HEK293 (cell line): ENCODE data around the gene SYNE2.

Source experiments
- CTCF ChIA-PET: fragments of 350-600 bp; formaldehyde crosslinking; extraction: SDS; loops from one replicate; lab custom pipeline; 2021; ENCODE audit warnings: antibody characterized with exemption; lab: Yijun Ruan, JAX
- POLR2A ChIA-PET: fragments of 300-600 bp; formaldehyde crosslinking; extraction: SDS; loops from one replicate; lab custom pipeline; 2020; ENCODE audit warnings: antibody characterized with exemption, inconsistent platforms; lab: Yijun Ruan, JAX
- H3K27ac ChIP-seq: fragments of 200-500 bp; sonication (Bioruptor generic); 2 replicates; pipeline ENCODE4 v1.5.1; 2014; ENCODE audit warnings: low read depth, low read length, control low read depth, inconsistent platforms; ENCODE audit errors: extremely low read depth
- H3K36me3 ChIP-seq, 2 experiments: fragments of 200-500 bp in 1 of 2; sonication (Bioruptor generic) in 1 of 2; 1 replicate in 1 of 2; 2 replicates in 1 of 2; pipeline ENCODE4 v1.5.1; 2014 to 2017; ENCODE audit warnings: inconsistent platforms in 2 of 2, low read length in 2 of 2; ENCODE audit not compliant: control insufficient read depth in 2 of 2, insufficient read depth in 1 of 2
- H3K4me1 ChIP-seq: fragments of 200-500 bp; sonication (Bioruptor generic); 2 replicates; pipeline ENCODE4 v1.5.1; 2014; ENCODE audit warnings: mild to moderate bottlenecking, low read length, inconsistent platforms; ENCODE audit not compliant: control insufficient read depth, insufficient read depth
- H3K4me3 ChIP-seq: 2 replicates; pipeline ENCODE4 v1.5.1; 2011; ENCODE audit warnings: low read depth, mild to moderate bottlenecking, control low read depth, low read length, moderate library complexity
- H3K9me3 ChIP-seq: fragments of 200-500 bp; sonication (Bioruptor generic); 2 replicates; pipeline ENCODE4 v1.5.1; 2014; ENCODE audit warnings: low read depth, low read length, inconsistent platforms; ENCODE audit not compliant: control insufficient read depth, insufficient read depth
- ATF2 ChIP-seq: fragments of 450-650 bp; formaldehyde crosslinking; IDR thresholded peaks from 2 replicates; pipeline ENCODE4 v1.5.1; 2016; ENCODE audit warnings: missing biosample characterization, missing genetic modification characterization, low read depth
- BCL11A ChIP-seq: fragments of 450-650 bp; formaldehyde crosslinking; IDR thresholded peaks from 2 replicates; pipeline ENCODE4 v1.5.1; 2016; ENCODE audit warnings: low read depth, missing biosample characterization, missing genetic modification characterization
- BCL6B ChIP-seq: fragments of 450-650 bp; formaldehyde crosslinking; IDR thresholded peaks from 2 replicates; pipeline ENCODE4 v1.5.1; 2017; ENCODE audit warnings: missing biosample characterization, missing genetic modification characterization
- FEZF1 ChIP-seq: fragments of 450-650 bp; formaldehyde crosslinking; IDR thresholded peaks from 2 replicates; pipeline ENCODE4 v1.5.1; 2016; ENCODE audit warnings: missing biosample characterization, missing genetic modification characterization
- MYNN ChIP-seq: fragments of 450-650 bp; formaldehyde crosslinking; IDR thresholded peaks from 2 replicates; pipeline ENCODE4 v1.5.1; 2016; ENCODE audit warnings: missing biosample characterization, missing genetic modification characterization, borderline replicate concordance
- OVOL3 ChIP-seq: fragments of 450-650 bp; formaldehyde crosslinking; IDR thresholded peaks from 2 replicates; pipeline ENCODE4 v1.5.1; 2016; ENCODE audit warnings: missing biosample characterization, missing genetic modification characterization
- PRDM2 ChIP-seq: fragments of 450-650 bp; formaldehyde crosslinking; IDR thresholded peaks from 2 replicates; pipeline ENCODE4 v1.5.1; 2016; ENCODE audit warnings: missing biosample characterization, missing genetic modification characterization, borderline replicate concordance
- PRDM6 ChIP-seq: fragments of 450-650 bp; formaldehyde crosslinking; IDR thresholded peaks from 2 replicates; pipeline ENCODE4 v1.5.1; 2017; ENCODE audit warnings: missing biosample characterization, missing genetic modification characterization
- TRIM28 ChIP-seq: IDR thresholded peaks from 2 replicates; pipeline ENCODE4 v1.6.1; 2011; ENCODE audit warnings: low read length, control low read depth, borderline replicate concordance
- ZNF175 ChIP-seq: fragments of 450-650 bp; formaldehyde crosslinking; IDR thresholded peaks from 2 replicates; pipeline ENCODE4 v1.5.1; 2016; ENCODE audit warnings: missing biosample characterization, missing genetic modification characterization
- ZNF280D ChIP-seq: fragments of 450-650 bp; formaldehyde crosslinking; IDR thresholded peaks from 2 replicates; pipeline ENCODE4 v1.5.1; 2016; ENCODE audit warnings: missing biosample characterization, missing genetic modification characterization
- ZNF580 ChIP-seq: fragments of 450-650 bp; formaldehyde crosslinking; IDR thresholded peaks from 2 replicates; pipeline ENCODE4 v1.5.1; 2016; ENCODE audit warnings: missing biosample characterization, missing genetic modification characterization
- ZNF629 ChIP-seq: fragments of 450-650 bp; formaldehyde crosslinking; IDR thresholded peaks from 2 replicates; pipeline ENCODE4 v1.5.1; 2017; ENCODE audit warnings: missing biosample characterization, missing genetic modification characterization
- ZNF747 ChIP-seq: fragments of 450-650 bp; formaldehyde crosslinking; IDR thresholded peaks from 2 replicates; pipeline ENCODE4 v1.5.1; 2016; ENCODE audit warnings: missing biosample characterization, missing genetic modification characterization
- ZNF830 ChIP-seq: fragments of 450-650 bp; IDR thresholded peaks from 2 replicates; pipeline ENCODE4 v1.5.0; 2018; ENCODE audit warnings: missing biosample characterization, missing genetic modification characterization, low read depth, mild to moderate bottlenecking, moderate library complexity

The SYNE2 gene

GRCh38 chr14:63904724-63905123 lies 51.9 kb downstream of the SYNE2 start (continued):
- TF ChIP-seq ZNF280D = no peak
- TF ChIP-seq ZNF747 (tag by site-specific recombination) = no peak
- peak; percentile 66; the same call in 1 of the 2 replicates for TF ChIP-seq BCL6B (tag by site-specific recombination)
- no peak for TF ChIP-seq PRDM2 (tag by site-specific recombination)
- TF ChIP-seq ZNF175 (tag by site-specific recombination) = no peak
- TF ChIP-seq BCL11A (tag by site-specific recombination) = no peak
- no peak for TF ChIP-seq ZNF580
- TF ChIP-seq FEZF1 = peak; percentile 47; the same call in 1 of the 2 replicates
- TF ChIP-seq PRDM6 (tag by site-specific recombination) = peak; percentile 77
- TF ChIP-seq MYNN (tag by site-specific recombination) = no peak
- peak; percentile 77 for TF ChIP-seq OVOL3
- no peak for TF ChIP-seq ATF2 (tag by site-specific recombination)
- no peak for TF ChIP-seq TRIM28

- H3K4me1 ChIP-seq = peaks cover 7% of the 10 kb centered on the region; the same call in 1 of the 2 replicates
- H3K9me3 ChIP-seq = no peaks in the 10 kb centered on the region
- H3K27ac ChIP-seq = no peak overlapping the region
- no peak overlapping the region for H3K4me3 ChIP-seq
- H3K36me3 ChIP-seq = no peaks in the 10 kb centered on the region
- TF ChIP-seq ZNF830 (no peak), ZNF580 (no peak), ZNF629 (tag by site-specific recombination) (no peak)
- ChIA-PET CTCF (no interaction called here), POLR2A (no interaction called here)
These were observed 52.6 kb downstream of the SYNE2 start for GRCh38 chr14:63905370-63905769.
